ENCODE results near the gene FANCM. TPM values are rescaled to one million over a fixed set of nuclear protein-coding genes. Genes with fewer than 3 reads are reported as not detected.
"Not testable (repeated sequence)": the region's sequence is repeated elsewhere in the genome, so short reads cannot be mapped to it uniquely, and the experiment has no call there.

Gene FANCM
- total RNA-seq, 1 donor from 2014 or later, result 4.8 TPM

- not testable (repeated sequence) for DNase-seq (ENCODE audit: extremely low read depth, low read depth, low spot score)
These were observed 6.4 kb downstream of the FANCM start for GRCh38 chr14:45142083-45142482.

- no peak for DNase-seq (ENCODE audit: extremely low read depth, low read depth, low spot score)
These were observed 8.9 kb downstream of the FANCM start for GRCh38 chr14:45144658-45145057.

- DNase-seq (ENCODE audit: extremely low read depth, low read depth, low spot score), result no peak
These were observed 9.5 kb downstream of the FANCM start for GRCh38 chr14:45145214-45145613.

DNA sequence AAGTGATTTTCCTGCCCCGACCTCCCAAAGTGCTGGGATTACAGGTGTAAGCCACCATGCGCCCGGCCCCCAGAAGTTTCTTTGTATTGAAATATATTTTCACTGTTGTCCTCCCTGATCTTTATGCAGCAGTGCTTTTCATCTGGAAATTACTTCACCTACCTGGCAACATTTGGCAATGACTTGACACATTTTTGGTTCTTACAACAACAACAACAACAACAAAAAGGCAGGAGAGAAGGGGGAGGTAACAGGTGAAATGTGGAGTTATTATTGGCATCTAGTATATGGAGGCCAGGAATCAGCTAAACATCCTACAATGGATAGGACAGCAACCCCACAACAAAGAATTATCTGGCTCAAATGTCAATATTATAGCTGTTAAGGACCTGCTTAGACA lies 13.9 kb downstream of the FANCM start:
- DNase-seq (ENCODE audit: extremely low read depth, low read depth, low spot score), result no peak

DNA sequence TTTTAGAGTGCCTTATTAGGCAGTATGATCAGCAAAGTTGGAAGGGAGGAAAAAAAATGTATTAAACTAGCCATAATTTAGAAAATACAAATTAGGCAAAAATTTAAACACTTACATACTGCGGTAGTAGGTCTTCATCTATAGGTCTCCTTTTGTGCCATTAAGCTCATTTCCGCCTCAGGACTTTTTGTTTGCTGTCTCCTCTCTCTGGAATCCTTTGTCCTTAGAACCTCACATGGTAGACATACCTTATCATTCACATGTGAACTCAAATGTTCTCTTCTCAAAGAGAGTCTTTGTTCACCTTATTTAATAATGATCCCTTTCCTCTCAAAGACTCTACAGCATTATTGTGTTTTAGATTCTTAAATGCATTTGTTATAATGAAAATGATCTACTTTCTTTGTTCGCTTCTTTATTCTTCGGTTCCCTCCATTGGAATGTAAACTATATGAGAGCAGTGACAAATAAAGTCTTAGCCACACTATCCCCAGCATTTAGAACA lies 14.7 kb downstream of the FANCM start:
- DNase-seq (ENCODE audit: extremely low read depth, low read depth, low spot score), result no peak

- DNase-seq (ENCODE audit: extremely low read depth, low read depth, low spot score), result no peak
These were observed 20.3 kb downstream of the FANCM start for GRCh38 chr14:45156067-45156466.

- no peak for DNase-seq (ENCODE audit: extremely low read depth, low read depth, low spot score)
These were observed 34.2 kb downstream of the FANCM start for GRCh38 chr14:45169906-45170305.

GRCh38 chr14:45177076-45177475 lies 41.3 kb downstream of the FANCM start:
- no peak for DNase-seq (ENCODE audit: extremely low read depth, low read depth, low spot score)

GRCh38 chr14:45181329-45181728 lies 45.6 kb downstream of the FANCM start:
- DNase-seq (ENCODE audit: extremely low read depth, low read depth, low spot score), result no peak

DNA sequence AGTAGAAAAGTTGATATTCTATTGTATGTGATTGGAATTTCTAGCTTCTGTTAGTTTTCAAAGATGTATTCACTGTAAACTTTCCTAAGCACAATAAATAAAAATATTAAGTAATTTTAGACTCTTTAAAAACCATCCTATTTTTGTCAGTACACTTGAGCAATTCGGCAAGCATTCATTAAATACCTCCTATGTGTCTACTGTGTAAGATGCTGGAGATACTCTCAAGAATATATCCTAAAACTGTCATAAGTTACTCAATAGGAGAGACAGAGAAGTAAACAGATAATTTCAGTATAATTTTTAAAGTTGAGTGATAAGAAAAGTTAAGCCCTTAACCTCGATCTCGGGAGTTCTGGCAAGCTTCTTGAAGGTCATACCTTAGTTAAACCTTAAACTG lies 46.1 kb downstream of the FANCM start:
- no peak for DNase-seq (ENCODE audit: extremely low read depth, low read depth, low spot score)

DNA sequence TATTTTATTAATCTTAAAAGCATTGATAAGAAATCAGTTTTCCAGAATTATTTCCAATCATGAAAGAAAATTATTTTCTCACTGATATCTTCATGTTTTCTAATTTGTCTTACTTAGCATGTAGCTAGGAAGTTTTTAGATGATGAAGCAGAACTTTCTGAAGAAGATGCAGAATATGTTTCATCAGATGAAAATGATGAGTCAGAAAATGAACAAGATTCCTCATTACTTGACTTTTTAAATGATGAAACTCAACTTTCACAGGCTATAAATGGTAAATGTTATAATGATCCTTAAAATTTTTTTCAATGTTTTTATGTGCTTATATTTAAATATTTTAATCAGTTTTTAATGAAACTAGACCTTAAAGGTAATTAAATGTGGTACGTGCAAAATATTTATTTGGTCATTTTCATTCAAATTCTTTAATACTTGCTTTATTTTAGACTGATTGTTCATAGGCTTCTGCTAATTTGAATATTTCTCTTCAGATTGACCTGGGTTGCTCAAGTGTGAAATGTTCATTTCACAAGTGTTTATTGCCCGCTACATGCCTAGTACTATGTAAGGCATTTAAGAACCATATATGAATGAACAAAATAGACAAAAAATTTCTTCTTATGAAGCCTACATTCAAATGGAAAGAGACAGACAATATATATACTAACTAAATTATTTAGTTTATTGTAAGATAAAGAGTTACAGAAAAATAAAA lies 49.5 kb downstream of the FANCM start:
- no peak for DNase-seq (ENCODE audit: extremely low read depth, low read depth, low spot score)

DNA sequence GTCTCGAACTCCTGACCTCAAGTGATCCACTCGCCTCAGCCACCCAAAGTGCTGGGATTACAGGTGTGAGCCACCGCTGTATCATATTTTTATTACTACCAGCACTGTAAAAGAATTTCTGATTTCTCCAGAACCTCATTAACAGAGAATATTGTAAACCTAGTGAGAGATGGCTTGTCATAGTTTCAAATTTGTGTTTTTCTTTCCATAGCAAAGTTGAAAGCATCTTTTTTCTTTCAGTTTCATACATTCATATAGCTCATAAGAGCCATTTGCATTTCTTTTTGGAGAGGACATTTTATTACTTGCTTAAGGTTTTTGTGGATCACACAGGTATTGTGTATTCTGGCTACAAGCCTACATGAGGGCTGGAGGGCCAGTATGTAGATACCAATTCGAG lies 59.2 kb downstream of the FANCM start:
- no peak for DNase-seq (ENCODE audit: extremely low read depth, low read depth, low spot score)

GRCh38 chr14:45198551-45198950 lies 62.8 kb downstream of the FANCM start:
- no peak for DNase-seq (ENCODE audit: extremely low read depth, low read depth, low spot score)

- DNase-seq (ENCODE audit: extremely low read depth, low read depth, low spot score), result no peak
These were observed 63.5 kb downstream of the FANCM start for GRCh38 chr14:45199230-45199629.

DNA sequence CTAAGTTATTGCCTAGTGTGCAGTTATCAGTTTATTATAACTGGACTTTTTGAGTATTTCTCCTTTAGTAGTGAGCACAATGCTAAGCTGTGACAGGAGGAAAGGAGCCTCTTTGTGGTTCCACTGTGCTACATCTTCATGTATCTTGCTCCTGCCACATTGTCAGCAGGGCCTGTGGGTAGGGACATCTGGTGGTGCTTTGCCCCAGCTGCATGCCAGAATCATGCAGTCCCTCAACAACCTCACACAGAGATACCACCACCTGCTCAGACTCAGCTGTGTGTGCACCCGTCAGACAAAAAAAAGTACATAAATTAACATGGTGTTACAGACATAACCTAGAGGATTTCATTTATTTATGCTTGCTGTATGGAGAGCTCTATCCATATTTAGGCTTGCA lies 66.2 kb downstream of the FANCM start:
- DNase-seq (ENCODE audit: extremely low read depth, low read depth, low spot score), result no peak

- DNase-seq (ENCODE audit: extremely low read depth, low read depth, low spot score), result no peak
These were observed 68.5 kb downstream of the FANCM start for GRCh38 chr14:45204241-45204640.

- no peak for DNase-seq (ENCODE audit: extremely low read depth, low read depth, low spot score)
These were observed 74.4 kb downstream of the FANCM start for GRCh38 chr14:45210159-45210558.

DNA sequence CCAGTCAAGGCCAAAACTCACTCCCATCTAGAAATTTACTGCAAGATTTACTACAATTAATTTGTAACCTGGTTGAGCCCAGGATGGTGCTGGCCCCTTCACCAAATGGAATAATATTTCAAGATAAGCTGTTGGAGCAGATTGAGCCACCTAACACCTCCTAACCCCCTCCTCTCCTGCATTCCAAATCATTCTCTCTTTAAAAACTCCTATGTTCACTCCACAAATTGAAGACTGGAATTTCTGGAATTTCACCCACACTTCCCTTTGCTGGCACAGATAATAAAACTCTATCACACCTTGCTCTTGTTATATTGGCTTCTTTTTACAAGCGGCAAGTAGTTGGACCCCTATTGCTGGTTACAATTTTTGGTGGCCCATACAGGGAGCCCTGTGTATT lies 75.6 kb downstream of the FANCM start:
- DNase-seq (ENCODE audit: extremely low read depth, low read depth, low spot score), result no peak

- DNase-seq (ENCODE audit: extremely low read depth, low read depth, low spot score), result no peak
These were observed 76.5 kb downstream of the FANCM start for GRCh38 chr14:45212231-45212630.

- DNase-seq (ENCODE audit: extremely low read depth, low read depth, low spot score), result not testable (repeated sequence)
These were observed 78.0 kb downstream of the FANCM start for GRCh38 chr14:45213716-45214115.

DNA sequence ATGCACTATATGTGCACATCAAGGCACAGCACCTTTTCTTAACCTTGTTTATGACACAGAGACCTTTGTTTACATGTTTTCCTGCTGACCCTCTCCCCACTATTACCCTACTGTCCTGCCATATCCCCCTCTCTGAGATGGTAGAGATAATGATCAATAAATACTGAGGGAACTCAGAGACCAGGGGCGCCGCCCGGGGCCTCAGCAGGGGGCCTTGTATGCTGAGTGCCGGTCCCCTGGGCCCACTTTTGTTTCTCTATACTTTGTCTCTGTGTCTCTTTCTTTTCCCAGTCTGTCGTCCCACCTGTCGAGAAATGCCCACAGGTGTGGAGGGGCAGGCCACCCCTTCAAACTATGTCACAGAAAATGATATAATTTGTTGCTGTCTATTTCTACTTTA lies 78.6 kb downstream of the FANCM start:
- DNase-seq (ENCODE audit: extremely low read depth, low read depth, low spot score), result not testable (repeated sequence)

DNA sequence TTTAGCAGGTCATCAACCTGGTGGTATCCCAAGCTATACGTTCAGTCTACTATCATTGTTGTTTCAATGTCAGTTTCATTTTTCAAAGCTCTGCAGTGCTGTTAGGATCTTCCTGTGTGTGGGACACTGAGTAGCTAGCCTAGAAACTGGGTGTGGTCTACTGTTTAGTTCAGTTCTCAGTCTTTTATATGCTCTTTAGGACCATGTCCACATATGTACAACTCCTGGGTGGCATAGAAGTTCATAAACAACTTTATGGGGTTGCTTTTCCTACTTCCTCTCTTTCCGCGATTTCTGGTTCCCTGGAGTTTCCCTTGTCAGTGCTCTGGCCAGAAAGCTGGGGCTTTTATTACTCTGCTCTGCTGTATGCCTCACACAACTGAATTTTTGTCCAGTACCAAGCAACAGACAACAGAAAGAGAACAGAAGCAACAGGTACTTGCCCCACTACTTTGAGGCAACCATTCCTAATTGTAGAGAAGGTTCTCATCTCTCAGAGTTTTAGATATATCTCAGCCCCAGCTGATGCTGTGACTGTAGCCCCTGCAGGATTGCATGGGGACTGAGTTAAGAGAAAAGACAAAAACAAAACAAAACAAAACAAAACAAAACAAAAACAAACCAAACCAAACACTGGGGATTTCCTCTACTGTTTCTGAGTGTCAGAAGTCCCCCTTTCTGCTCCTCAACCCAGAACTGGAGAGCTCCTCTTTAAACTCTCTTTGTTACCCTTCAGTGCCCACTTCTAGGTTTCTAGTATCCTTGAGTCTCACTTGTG lies 86.9 kb downstream of the FANCM start:
- no peak for DNase-seq (ENCODE audit: extremely low read depth, low read depth, low spot score)

Data from glomerular endothelial cell (primary cell).